A172 (cell line): Measurements from ENCODE around the gene SPANXA2. TPM values are rescaled to one million over a fixed set of nuclear protein-coding genes. Genes with fewer than 3 reads are reported as not detected.
"Not testable (repeated sequence)": the region's sequence is repeated elsewhere in the genome, so short reads cannot be mapped to it uniquely, and the experiment has no call there.

Source experiments
- DNase-seq: peaks from one replicate; pipeline ENCODE4 v3.0.0-alpha.2; 2015; ENCODE audit warnings: low spot score
- total RNA-seq: library from RNA; depleted of rRNA; stranded (reverse); fragments of >200 nt; shearing (Covaris generic); gene quantifications from 2 replicates; pipeline ENCODE4 v1.2.3, GENCODE V29; 2014; rRNA removed

SPANXA2 gene
- total RNA-seq, result 1.2 and 2.1 TPM in 2 replicates

- not testable (repeated sequence) for DNase-seq
Measured at GRCh38 chrX:141589408-141589807, at the start of gene SPANXA2. Gene SPANXA2, plus strand, starts transcription at chrX:141589708. Its CDS starts 60 bp downstream, at chrX:141589768.

DNA sequence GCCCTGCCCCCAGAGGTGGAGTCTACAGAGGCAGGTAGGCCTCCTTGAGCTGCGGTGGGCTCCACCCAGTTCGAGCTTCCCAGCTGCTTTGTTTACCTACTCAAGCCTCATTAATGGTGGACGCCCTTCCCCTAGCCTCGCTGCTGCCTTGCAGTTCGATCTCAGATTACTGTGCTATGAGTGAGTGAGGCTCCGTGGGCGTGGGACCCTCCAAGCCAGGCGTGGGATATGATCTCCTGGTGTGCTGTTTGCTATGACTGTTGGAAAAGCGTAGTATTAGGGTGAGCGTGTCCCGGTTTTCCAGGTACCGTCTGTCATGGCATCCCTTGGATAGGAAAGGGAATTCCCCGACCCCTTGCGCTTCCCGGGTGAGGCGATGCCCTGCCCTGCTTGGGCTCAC lies 47.0 kb upstream of the SPANXA2 start:
- DNase-seq, result not testable (repeated sequence)

DNA sequence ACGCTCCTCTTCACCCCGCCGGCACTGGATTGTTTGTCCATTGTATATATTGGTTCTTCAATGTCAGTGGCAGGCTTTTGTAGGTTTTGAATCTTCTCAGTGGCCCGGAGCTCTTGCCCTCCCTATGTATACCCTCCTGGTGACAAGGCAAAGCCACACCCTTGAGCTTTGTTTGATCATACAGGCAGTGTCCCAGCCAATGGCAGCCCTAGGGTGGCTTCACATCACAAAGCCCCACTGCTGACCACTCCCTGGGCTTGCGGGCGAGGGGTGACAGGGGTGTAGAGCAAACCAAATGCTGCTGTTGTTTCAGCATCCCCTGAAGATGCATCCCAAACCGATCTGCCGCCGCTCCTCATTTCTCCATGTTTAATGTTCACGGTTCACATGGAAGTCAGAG lies 4.9 kb upstream of the SPANXA2 start, which contains the start of gene SPANXA1:
Gene SPANXA1 (minus strand): TSS at position 101 of the 400 bp plus-strand sequence. CDS start 60 bp downstream, at position 41.
- DNase-seq, result not testable (repeated sequence)

- no peak for DNase-seq
Measured at GRCh38 chrX:141609111-141609510, 19.6 kb downstream of the SPANXA2 start.

GRCh38 chrX:141619336-141619735 lies 29.8 kb downstream of the SPANXA2 start:
- DNase-seq, result no peak

- no peak for DNase-seq
Measured at GRCh38 chrX:141632124-141632523, 42.6 kb downstream of the SPANXA2 start.

DNA sequence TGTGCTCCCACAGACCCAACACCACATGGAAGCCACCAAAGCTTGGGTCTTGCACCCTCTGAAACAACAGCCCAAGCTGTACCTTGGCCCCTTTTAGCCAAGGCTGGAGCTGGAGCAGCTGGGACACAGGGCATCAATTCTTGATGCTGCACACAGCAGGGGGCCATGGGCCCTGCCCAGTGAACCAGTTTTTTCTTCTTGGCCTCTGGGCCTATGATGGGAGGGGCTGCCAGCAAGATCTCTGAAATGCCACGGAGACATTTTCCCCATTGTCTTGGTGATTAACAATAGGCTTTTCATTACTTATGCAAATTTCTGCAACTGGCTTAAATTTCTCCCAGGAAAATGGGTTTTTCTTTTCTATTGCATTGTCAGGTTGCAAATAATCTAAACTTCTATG lies 49.0 kb downstream of the SPANXA2 start:
- no peak for DNase-seq

Other genes starting within 250 kb of the SPANXA2 start
- 1.2 and 2.1 TPM in 2 replicates for gene SPANXA1, start 5.0 kb upstream of the SPANXA2 start, total RNA-seq
- gene SPANXD, start 109.0 kb downstream of the SPANXA2 start, total RNA-seq, result not detected in 2 replicates
- gene MAGEC3, start 248.6 kb downstream of the SPANXA2 start, total RNA-seq, result not detected in 2 replicates